Effector memory CD4-positive, alpha-beta T cell (primary cell): ENCODE measurements around the gene MKS1.

Source experiments
- DNase-seq, 3 donors: peaks; one replicate each; pipeline ENCODE4 v3.0.0-alpha.2; 2020
- H3K27ac ChIP-seq: 2 replicates; pipeline ENCODE4 v1.7.0; 2013; ENCODE audit warnings: mild to moderate bottlenecking, low read length, moderate library complexity; ENCODE audit not compliant: insufficient read depth, poor library complexity, severe bottlenecking
- H3K27me3 ChIP-seq: replicated peaks from 2 replicates; pipeline ENCODE4 v1.7.0; 2013; ENCODE audit warnings: mild to moderate bottlenecking, low read length; ENCODE audit not compliant: insufficient read depth, control insufficient read depth, poor library complexity, severe bottlenecking
- H3K36me3 ChIP-seq: 2 replicates; pipeline ENCODE4 v1.7.0; 2013; ENCODE audit warnings: mild to moderate bottlenecking, low read length, moderate library complexity; ENCODE audit not compliant: control insufficient read depth, insufficient read depth
- H3K4me1 ChIP-seq: 2 replicates; pipeline ENCODE4 v1.7.0; 2013; ENCODE audit warnings: low read length, mild to moderate bottlenecking; ENCODE audit not compliant: control insufficient read depth, insufficient read depth, poor library complexity, severe bottlenecking
- H3K4me3 ChIP-seq: 2 replicates; pipeline ENCODE4 v1.7.0; 2013; ENCODE audit warnings: low read length, low read depth, mild to moderate bottlenecking; ENCODE audit not compliant: insufficient read depth, poor library complexity, severe bottlenecking
- H3K9me3 ChIP-seq: 2 replicates; pipeline ENCODE4 v1.7.0; 2013; ENCODE audit warnings: mild to moderate bottlenecking, low read length, moderate library complexity; ENCODE audit not compliant: control insufficient read depth

Gene MKS1

DNA sequence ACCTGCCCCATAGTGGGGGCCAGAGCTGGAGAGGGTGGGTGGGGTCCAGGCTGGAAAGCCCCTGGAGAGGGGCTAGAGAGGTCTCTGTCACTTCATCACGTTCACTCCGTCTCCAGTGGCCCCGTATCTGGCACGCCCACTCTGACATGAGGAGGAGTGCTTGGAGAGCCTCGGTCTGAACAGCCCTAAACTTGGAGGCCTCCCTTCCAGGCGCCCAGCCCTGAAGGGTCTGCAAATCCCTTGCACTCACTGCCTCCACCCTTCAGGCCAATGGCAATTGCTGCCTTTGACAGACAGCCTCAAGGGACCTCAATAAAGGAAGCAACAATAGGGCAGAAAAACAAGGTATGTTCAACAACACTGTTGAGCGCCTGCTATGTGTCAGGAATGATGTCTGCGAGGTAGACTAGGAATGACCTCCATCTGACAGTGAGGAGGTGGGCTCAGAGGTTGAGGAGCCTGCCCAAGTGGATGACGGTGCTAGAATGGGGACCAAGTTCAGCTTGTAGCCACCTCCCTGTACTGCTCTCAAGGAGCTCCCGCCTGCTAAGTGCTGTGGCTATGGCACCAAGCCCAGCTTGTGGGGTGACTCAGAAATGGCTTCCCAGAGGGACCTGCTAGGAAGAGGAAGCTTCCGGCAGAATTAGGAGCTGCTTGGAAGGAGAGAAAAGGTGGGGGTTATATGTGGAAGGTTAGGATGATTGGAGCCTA, 29.5 kb downstream of the MKS1 start:
- Histone ChIP-seq H3K9me3 (no peaks in the 10 kb centered on the region), H3K4me3 (no peak overlapping the region), H3K27ac (no peak overlapping the region), H3K4me1 (no peaks in the 10 kb centered on the region), H3K27me3 (no peaks in the 10 kb centered on the region), H3K36me3 (no peaks in the 10 kb centered on the region)
- no peak for DNase-seq

DNA sequence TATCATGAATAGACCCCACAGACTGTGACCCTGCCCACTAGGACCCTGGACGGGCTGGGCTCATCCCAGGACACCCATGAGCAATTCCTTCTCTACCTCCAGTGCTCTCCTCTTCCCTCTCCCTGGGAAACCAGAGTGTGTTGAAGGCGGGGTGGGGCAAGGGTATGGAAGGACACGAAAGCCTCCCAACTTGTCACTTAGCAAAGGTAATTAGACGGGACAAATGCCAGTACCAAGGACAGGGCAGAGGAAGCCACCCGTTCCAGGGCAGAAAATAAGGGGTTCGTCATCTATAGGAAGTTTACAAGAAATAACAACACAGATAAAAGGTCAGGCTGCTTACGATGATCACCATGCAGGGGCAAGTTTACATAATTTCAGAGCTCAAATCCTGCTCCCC, 31.4 kb downstream of the MKS1 start:
- no peak for DNase-seq
- Histone ChIP-seq H3K27me3 (no peaks in the 10 kb centered on the region), H3K36me3 (no peaks in the 10 kb centered on the region), H3K27ac (no peak overlapping the region), H3K4me3 (no peak overlapping the region), H3K4me1 (no peaks in the 10 kb centered on the region), H3K9me3 (no peaks in the 10 kb centered on the region)

DNA sequence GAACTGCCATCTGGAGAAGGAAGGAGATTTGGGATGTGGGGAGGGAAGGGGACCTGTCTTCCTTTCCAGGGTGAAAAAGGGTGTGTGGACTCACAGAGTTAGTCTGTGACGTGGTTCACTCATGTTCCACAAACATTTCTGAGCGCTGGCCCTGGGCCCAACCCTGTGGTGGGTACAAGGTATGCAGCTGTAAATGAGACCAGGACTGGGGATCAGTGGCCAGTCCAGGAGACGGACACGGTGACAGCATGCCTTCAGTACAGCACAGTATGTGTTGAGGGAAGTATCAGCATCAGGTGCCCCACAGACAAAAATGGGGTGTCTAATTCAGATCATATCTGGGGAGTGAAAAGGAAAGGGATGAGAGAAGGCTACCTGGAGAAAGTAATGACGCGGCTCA, 32.0 kb downstream of the MKS1 start:
- Histone ChIP-seq H3K4me3 (no peak overlapping the region), H3K9me3 (no peaks in the 10 kb centered on the region), H3K4me1 (no peaks in the 10 kb centered on the region), H3K27ac (no peak overlapping the region), H3K36me3 (no peaks in the 10 kb centered on the region), H3K27me3 (no peaks in the 10 kb centered on the region)
- DNase-seq, result no peak

DNA sequence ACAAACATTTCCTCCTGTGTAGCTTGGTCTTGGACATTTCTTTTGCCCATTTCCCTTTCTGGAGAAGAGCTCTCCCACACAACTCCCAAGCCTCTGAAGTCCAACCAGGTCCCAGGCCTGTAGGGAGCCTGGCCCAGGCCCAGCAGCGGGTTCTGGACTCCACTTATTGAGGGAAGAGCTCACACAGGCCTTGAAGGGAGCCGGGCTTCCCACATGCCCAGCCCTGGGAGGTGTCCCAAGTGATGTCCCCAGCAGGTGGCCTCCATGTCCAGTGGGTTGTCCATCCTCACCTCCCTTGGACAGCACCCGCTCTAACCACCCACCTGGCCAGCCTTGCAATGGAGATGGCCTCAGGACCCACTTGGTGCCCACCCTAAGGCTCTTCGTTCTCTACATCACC, 32.5 kb downstream of the MKS1 start:
- Histone ChIP-seq H3K4me3 (no peak overlapping the region), H3K27ac (no peak overlapping the region), H3K27me3 (no peaks in the 10 kb centered on the region), H3K4me1 (no peaks in the 10 kb centered on the region), H3K36me3 (no peaks in the 10 kb centered on the region), H3K9me3 (no peaks in the 10 kb centered on the region)
- DNase-seq, result no peak

DNA sequence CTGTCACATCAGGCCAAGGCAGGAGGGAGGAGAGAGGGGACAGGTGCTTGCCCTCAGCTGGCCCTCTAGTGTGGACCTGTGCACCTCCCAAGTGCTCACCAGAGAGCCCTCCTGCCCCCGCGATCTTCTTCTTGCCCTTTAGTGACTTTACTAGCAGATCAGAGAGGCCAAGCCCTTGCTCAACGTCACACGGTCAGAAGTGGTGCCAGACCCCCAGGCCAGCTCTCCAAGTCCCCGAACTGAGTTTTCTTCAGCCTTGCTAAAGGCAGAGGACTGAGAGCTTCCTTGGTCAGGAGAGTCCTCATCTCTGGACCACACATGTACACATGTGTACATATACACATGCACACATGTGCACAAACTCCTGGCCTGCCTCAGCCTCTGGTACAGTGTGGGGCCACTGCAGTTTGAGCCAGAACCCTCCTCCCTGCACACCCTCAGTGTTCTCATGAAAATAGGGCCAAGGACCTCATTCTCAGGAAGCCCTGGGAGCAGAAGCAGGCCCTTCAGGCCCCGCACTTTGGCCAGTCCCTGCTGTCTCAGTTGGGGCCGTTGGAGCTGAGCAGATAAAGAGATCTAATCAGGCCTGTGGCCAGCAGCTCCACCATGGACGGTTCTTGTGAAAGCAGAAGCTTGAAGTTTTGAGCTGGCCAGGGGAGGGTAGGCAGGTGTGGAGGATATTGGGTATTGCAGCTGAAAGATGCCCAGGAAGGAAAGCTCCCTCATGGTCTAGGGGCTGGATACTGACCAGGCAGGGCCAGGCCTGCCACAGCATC, 33.9 kb downstream of the MKS1 start:
- Histone ChIP-seq H3K4me1 (no peaks in the 10 kb centered on the region), H3K9me3 (no peaks in the 10 kb centered on the region), H3K27ac (no peak overlapping the region), H3K36me3 (no peaks in the 10 kb centered on the region), H3K4me3 (no peak overlapping the region), H3K27me3 (no peaks in the 10 kb centered on the region)
- DNase-seq, result no peak

DNA sequence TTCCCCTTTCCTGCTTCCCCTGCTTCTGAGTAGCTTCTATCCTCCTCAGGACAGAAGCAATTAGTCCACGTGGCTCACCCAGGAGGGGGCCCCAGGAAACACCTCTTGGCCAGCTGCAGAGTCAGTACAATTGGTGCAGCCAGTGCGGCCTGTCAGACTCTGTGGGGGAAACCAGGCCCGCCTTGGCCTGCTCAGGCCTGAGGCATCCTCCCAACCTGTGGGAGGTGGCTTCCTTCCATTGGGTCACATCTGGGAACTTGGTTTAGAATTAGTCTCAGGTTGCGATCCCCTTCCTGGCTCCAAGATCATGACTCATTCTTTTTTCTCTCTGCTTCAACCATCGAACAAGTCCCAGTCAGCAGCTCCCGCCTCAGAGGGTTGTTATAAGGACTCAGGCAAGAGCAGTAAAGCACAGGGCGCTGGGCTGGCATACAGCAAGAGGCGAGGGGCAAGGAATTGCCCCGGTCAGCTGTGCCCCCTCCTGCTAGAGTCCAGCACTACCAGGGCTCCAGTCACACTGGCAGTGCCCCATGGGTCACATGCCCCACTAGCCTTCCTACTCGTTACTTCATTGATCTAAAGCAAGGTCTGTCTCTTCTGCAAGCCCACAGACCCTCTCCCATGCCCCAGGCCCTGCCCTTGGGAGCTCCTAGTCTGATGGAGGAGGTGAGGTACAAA, 34.6 kb downstream of the MKS1 start:
- Histone ChIP-seq H3K9me3 (no peaks in the 10 kb centered on the region), H3K4me1 (no peaks in the 10 kb centered on the region), H3K36me3 (no peaks in the 10 kb centered on the region), H3K4me3 (no peak overlapping the region), H3K27ac (no peak overlapping the region), H3K27me3 (no peaks in the 10 kb centered on the region)
- DNase-seq, result no peak

DNA sequence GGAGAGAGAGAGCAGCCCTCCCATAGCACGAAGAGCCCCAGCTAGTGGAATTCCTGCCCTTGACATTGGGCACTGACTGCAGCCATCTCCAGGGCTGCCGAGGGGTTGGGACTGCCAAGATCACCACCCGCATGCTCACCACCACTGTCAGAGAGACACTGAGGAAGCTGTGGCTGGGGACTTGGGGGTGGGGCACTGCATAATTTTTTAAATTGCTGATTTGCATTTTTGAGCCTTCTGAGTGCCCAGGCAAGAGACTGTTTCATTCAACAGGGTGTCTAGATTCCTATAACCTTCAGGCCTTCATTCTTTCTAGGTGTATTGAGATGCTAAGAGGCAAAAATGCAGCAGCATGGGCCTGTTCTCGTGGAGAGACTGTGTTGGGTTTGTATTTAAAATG, 35.5 kb downstream of the MKS1 start:
- DNase-seq, result no peak
- no peaks in the 10 kb centered on the region for H3K36me3 ChIP-seq
- H3K4me1 ChIP-seq, result no peaks in the 10 kb centered on the region

DNA sequence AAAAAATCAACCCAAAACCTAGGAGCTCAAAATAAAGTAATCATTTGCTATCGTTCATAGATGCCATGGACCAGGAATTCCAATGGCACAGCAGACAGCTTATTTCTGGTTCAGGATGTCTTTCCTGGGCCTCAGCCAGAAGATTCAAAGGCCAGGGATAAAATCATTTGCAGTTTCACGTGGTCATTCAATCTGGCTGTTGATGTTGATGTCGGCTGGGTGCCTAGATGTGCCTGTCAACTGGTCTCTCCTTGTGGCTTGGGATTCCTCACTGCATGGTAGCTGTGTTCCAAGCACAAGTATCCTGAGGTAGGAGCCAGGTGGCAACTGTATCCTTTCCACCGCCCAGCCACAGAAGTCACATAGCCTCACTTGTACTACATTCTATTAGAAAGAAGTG, 37.3 kb downstream of the MKS1 start:
- DNase-seq, result no peak
- no peaks in the 10 kb centered on the region for H3K27me3 ChIP-seq
- no peaks in the 10 kb centered on the region for H3K36me3 ChIP-seq
- H3K27ac ChIP-seq, result no peak overlapping the region
- no peaks in the 10 kb centered on the region for H3K4me1 ChIP-seq
- H3K9me3 ChIP-seq, result no peaks in the 10 kb centered on the region
- no peak overlapping the region for H3K4me3 ChIP-seq

More for the DNA sequence above, 35.5 kb downstream of the MKS1 start:
- Histone ChIP-seq H3K4me3 (no peak overlapping the region), H3K27me3 (no peaks in the 10 kb centered on the region), H3K9me3 (no peaks in the 10 kb centered on the region), H3K27ac (no peak overlapping the region)

DNA sequence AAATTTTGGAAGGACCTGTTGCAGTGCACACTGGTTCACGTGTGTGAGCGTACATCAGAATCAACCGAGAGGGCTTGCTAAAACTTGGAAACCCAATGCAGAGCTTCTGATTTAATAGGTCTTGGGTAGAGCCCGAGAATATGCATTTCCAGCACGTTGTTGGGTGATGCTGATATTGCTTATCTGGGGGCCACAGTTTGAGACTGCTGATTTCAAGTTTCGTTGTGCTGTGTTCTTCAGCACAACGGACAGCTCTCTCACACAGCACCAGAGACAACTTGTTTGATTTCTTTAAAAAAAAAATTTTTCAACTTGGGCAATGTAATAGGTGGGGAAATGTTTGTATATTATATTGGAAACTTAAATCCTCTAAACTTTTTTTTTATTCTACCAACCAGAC, 42.9 kb downstream of the MKS1 start:
- Histone ChIP-seq H3K4me3 (no peak overlapping the region), H3K27ac (no peak overlapping the region), H3K4me1 (peaks cover 14% of the 10 kb centered on the region), H3K9me3 (no peaks in the 10 kb centered on the region), H3K36me3 (no peaks in the 10 kb centered on the region), H3K27me3 (no peaks in the 10 kb centered on the region)
- no peak for DNase-seq

DNA sequence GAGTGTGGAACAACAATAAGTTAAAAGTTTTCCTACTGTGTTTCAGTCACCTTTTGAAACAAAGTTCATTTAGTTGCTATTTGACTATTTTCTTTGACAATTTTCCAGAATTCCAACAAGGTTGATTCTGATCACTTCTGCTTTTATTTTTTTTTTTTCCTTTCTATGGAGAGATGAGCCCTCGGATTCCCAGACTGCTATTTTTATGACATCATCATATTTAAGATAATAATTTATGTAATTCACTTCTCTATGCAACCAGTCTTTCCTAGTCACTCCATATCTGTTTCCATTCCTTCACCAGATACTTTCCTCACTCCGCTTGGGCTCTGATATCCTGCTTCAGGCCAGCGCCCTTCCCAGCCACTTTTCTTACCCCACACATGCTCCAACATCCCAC, 44.2 kb downstream of the MKS1 start:
- H3K4me1 ChIP-seq, result peaks cover 25% of the 10 kb centered on the region

More for the DNA sequence above, 44.2 kb downstream of the MKS1 start:
- Histone ChIP-seq H3K27ac (no peak overlapping the region), H3K27me3 (no peaks in the 10 kb centered on the region), H3K36me3 (no peaks in the 10 kb centered on the region), H3K4me3 (no peak overlapping the region), H3K9me3 (no peaks in the 10 kb centered on the region)
- DNase-seq, result no peak
